Omental fat pad (tissue), 4 donors: Measurements from ENCODE around the gene BMP4. TPM values are rescaled to one million over a fixed set of nuclear protein-coding genes. Genes with fewer than 3 reads are reported as not detected.

Experiments
- ATAC-seq: fragments of 150-250 bp; one replicate; pipeline ENCODE4 v1.9.1; 2016; ENCODE audit warnings: mild to moderate bottlenecking, moderate library complexity; ENCODE audit not compliant: low FRiP score
- DNase-seq: peaks from one replicate; pipeline ENCODE4 v3.0.0-alpha.2; 2019; ENCODE audit warnings: low spot score
- CTCF ChIP-seq, 3 donors: fragments of 450-650 bp; IDR thresholded peaks; one replicate each; pipeline ENCODE4 v1.5.1; 2016 to 2017; ENCODE audit warnings: antibody characterized with exemption in 3 of 3, mild to moderate bottlenecking in 3 of 3, moderate library complexity in 2 of 3
- total RNA-seq, 4 donors: library from RNA; depleted of rRNA; stranded (reverse); fragments of >200 nt; gene quantifications; one replicate each; pipeline ENCODE4 v1.1.0, GENCODE V29; 2016

BMP4 gene
- total RNA-seq, 4 donors from 2014 or later: 13.7 to 33.4 (median 20.0) TPM

GRCh38 chr14:53946404-53947093 is 10.1 kb downstream of the BMP4 start:
- ATAC-seq (no peak), DNase-seq (no peak)
- no peak for TF ChIP-seq CTCF (IDR thresholded peaks at IDR 0.05)

DNA sequence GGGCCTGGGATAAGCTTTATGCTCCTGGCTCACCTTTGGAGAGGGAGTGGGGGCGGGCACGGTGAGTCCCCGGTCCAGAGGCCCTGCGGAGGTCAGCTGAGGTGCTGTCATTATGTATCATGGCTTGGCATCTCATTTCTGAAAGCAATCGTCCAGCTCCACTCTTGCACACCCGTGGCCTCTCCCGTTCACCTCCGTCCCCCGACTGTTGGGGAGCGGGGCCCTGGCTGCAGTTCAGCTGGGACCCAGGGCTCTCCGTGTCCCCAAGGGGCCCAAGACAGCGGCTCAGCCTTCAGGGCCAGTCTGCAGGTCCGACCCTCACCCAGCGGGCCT is 10.6 kb downstream of the BMP4 start:
- TF ChIP-seq CTCF (IDR thresholded peaks at IDR 0.05): no peak
- ATAC-seq (no peak), DNase-seq (no peak)

- no peak for ATAC-seq
- DNase-seq: no peak
- TF ChIP-seq CTCF (IDR thresholded peaks at IDR 0.05): no peak
Observed at GRCh38 chr14:53943751-53944083, 12.9 kb downstream of the BMP4 start.

DNA sequence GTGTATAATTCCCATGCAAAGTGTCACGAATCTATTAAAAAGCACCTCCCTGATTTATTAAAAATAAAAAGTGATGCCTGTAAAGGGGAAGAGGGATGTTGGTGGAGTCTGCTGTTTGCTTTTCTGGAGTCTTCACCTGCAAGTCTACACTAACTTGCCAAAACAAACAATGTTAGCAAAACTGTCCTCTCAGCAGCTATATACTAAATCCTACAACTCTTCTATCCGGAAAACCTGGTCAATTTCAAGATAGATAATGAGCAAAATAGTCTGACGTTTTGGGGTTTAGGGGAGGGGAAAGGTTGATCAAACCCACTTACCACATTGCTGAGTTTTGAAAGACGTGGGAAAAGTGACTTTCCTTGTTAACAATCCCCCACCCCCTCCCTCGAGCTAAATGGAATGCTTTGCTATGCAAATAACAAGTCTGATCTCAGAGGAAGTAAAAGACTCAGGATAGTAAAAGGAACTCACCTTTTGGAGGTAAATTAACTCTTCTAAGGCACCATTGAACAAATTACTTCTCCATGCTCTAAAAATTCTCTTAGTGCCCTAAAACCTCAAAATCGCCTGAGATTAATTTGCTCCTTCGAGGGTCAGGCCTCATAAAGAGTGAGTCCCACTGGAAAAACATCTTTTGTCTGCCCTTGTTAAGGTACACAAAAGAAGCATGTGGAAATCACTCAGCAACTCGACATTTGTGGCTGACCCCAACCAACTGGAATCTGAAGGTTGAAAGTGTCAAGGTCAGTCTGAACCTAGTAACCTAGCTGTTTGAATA is 13.5 kb downstream of the BMP4 start:
- TF ChIP-seq CTCF (IDR thresholded peaks at IDR 0.05): no peak
- ATAC-seq: no peak

GRCh38 chr14:53938136-53938837 is 18.3 kb downstream of the BMP4 start:
- DNase-seq (no peak), ATAC-seq (no peak)
- TF ChIP-seq CTCF (IDR thresholded peaks at IDR 0.05): no peak

More for the DNA sequence above, 13.5 kb downstream of the BMP4 start:
- no peak for DNase-seq

DNA sequence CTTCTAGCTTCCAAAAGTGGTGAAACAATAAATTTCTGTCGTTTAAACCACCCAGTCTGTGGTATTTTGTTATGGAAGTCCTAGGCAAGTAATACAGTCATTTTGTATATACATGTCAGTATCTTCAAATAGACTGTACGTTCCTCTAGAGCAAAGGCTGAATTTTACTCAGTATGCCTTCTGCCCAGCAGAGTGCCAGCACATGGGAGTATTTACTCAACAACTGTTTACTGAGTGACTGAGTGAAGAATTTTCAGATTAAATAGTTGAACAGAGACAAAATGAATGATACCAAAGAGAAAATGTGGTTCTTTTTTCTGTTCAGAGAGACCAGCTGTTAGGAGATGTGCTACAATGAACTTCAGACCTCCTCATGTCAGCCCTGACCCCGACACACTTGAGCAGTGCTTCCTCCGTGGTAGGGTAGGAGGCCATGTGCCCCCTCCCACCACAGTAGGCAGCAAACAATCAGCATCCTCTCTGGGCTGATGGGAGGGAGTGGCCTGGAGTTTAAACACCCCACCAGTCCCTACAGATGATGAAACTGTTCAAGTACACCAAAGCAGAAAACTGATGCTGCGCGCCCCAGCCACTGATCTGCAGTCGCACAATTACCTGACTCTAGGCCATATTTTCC is 21.7 kb downstream of the BMP4 start:
- TF ChIP-seq CTCF (IDR thresholded peaks at IDR 0.05): no peak
- ATAC-seq (no peak), DNase-seq (no peak)
